GM12873 (cell line): ENCODE results near the gene UNC5C.

Source experiments
- TF ChIP-seq, protein P1 (sequence below): IDR thresholded peaks from 2 replicates; pipeline ENCODE4 v1.5.1; 2012; ENCODE audit warnings: low read depth, mild to moderate bottlenecking, moderate library complexity, low read length, control low read depth; ENCODE audit not compliant: insufficient read depth; ENCODE audit errors: missing control alignments

The UNC5C gene

DNA sequence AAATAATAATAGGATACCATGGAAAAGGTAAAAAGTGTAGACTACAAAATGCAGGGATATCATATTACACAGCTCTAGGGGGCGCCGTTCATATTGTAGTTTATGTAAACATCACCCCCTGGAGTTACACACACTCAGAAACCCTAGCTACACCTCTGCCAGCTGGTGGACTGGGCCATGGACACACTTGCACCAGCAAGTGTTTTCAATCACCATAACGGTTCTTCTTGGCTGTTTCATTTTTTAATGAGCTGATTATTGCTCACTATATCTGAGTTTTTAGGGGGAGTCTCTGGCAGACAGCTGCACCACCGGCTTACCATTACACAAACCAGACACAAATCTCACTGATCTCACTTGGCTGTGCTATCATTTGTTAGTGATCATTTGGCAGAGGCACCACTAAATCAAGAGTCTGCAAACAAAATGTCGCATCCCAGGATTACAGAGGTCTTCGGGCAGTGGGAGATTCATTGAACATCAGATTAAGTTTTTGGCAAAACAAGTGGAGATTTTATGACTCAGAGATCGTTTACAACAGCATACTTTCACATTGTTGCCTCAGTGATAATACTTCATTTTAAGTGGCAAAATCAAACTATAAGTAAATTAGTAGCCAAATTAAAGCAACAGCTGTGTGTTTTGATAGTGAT is 185.7 kb downstream of the UNC5C start:
- TF ChIP-seq, protein P1, sequence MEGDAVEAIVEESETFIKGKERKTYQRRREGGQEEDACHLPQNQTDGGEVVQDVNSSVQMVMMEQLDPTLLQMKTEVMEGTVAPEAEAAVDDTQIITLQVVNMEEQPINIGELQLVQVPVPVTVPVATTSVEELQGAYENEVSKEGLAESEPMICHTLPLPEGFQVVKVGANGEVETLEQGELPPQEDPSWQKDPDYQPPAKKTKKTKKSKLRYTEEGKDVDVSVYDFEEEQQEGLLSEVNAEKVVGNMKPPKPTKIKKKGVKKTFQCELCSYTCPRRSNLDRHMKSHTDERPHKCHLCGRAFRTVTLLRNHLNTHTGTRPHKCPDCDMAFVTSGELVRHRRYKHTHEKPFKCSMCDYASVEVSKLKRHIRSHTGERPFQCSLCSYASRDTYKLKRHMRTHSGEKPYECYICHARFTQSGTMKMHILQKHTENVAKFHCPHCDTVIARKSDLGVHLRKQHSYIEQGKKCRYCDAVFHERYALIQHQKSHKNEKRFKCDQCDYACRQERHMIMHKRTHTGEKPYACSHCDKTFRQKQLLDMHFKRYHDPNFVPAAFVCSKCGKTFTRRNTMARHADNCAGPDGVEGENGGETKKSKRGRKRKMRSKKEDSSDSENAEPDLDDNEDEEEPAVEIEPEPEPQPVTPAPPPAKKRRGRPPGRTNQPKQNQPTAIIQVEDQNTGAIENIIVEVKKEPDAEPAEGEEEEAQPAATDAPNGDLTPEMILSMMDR, result peak; percentile 26

GRCh38 chr4:95362066-95362465 is 186.7 kb downstream of the UNC5C start:
- TF ChIP-seq, protein P1, result no peak

- TF ChIP-seq, protein P1, result no peak
Observed at GRCh38 chr4:95361696-95361965, 187.1 kb downstream of the UNC5C start.

DNA sequence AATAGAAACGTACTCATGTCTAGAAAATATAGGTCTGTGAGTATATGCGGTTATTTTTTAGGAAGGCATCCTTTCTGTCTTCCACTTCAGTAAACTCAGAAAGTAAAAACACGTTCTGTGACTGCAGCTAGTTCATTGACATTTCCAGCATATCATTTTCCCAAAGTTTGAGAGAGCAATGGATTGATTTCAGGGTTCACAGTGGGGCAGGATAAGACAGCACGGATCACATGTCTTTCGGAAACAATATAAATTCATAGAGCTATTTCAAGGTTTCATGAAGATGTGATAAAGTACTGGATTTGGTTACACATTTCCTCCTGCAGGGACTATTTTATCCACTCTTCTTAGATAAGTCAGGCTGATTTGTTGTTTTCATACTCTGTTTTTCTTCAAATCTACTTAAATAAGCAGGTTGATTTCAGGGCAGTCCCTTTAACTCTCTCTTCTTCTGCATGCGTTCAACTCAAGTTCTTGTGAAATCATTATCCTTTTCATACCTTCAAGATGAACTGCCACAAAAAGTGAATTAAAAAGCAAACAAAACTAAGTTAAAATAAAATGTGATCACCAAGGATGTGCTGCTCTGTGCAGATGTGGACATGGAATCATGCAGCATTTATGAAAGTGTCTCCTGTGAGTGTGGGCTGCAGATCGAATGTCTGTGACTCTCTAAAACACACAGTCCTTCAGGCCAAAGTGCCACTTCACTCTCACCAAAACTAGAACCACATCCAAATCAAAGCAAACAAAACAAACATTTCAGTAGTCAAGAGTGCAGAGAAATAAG is 187.7 kb downstream of the UNC5C start:
- TF ChIP-seq, protein P1, result no peak

DNA sequence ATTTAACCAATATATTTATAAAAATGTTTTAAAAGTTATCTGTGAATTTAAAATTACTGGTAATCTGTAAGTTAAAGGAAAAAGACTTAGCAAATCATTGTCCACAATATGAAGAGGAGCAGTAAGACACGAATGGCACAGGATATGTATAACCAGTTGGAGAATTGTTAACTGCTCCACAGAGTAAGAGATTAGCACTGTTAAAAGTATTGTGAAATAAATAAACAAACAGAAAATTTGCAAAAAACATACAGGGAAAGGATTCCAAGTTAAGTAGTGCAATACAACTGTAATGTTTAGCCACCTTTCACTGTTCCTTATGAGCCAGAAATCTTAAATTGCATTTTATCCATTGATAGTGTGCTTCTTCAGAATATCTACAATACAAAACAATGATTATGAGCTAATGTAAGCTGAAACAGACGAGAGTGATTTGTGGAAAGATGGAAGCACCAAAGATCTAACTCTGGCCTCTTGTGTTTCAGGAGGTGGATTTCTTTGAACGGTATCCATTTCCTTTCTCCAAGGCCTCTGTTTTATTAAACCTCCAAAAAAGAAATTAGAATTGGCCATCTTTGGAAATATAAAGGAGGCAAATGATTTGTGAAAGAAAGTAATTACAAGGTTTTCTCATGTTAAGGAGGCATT is 188.4 kb downstream of the UNC5C start:
- TF ChIP-seq, protein P1, result no peak

- TF ChIP-seq, protein P1, result no peak
Observed at GRCh38 chr4:95358421-95358820, 190.4 kb downstream of the UNC5C start.

DNA sequence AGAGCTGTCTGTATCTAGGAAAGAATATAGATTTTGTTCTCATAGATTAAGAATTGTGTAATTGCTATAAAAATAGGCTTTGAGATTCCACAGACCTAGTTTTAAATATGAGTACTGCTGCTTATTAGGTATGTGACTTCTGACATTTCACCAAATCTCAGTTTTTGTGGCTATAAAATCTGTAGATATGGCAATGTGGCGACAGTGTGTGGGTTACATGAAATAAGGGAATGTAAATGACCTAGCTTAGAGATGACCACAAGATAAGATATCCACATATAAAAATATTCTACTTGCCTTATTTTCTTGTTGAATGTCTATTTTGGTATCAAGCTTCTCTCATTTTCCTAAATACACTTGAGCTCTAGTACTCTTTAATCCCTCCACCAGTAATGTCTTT is 193.8 kb downstream of the UNC5C start:
- TF ChIP-seq, protein P1, result no peak
